K562 (cell line): ENCODE data around the gene CHCHD6. TPM values are rescaled to one million over a fixed set of nuclear protein-coding genes. Genes with fewer than 3 reads are reported as not detected.

Experiments
- ATAC-seq: fragments of 200-7000 bp; cut with Tn5 transposase; 3 replicates; pipeline ENCODE4 v1.9.1; 2020; ENCODE audit warnings: moderate library complexity
- BruUV-seq: library from RNA; stranded (reverse); fragments of 400-500 nt; replicated peaks from 2 replicates; lab custom pipeline; 2021; lab: Mats Ljungman, UMichigan
- CTCF ChIA-PET: fragments of 300-600 bp; formaldehyde crosslinking; extraction: SDS; loops from one replicate; lab custom pipeline; 2021; ENCODE audit warnings: low intra/inter-chr PET ratio; lab: Yijun Ruan, JAX
- POLR2A ChIA-PET: fragments of 300-600, 350-650 bp; sonication (Branson Sonifier 250); formaldehyde crosslinking; extraction: SDS; loops from one replicate; lab custom pipeline; 2021; ENCODE audit warnings: antibody characterized with exemption, inconsistent platforms; lab: Yijun Ruan, JAX
- DNase-seq, 4 experiments: peaks; one replicate each; pipeline versions ENCODE4 v3.0.0 to v3.0.0-alpha.2; 2011 to 2018; ENCODE audit warnings: low spot score in 3 of 4, mixed read lengths in 3 of 4; ENCODE audit errors: extremely low read depth in 1 of 4
- FAIRE-seq: peaks from 2 replicates; lab custom pipeline; 2011; peaks lifted over from hg19 to GRCh38; lab: Jason Lieb, UNC
- H2AFZ ChIP-seq: 2 replicates; pipeline ENCODE4 v1.6.0; 2011; ENCODE audit warnings: low read depth, low read length, control low read depth, inconsistent platforms
- H3K27ac ChIP-seq: fragments of 200-600 bp; 3 replicates; pipeline ENCODE4 v1.8.0; 2011; ENCODE audit warnings: low read depth, mild to moderate bottlenecking, control low read depth, inconsistent platforms, low read length, moderate library complexity, mixed read lengths; ENCODE audit errors: extremely low read depth
- H3K27me3 ChIP-seq, 2 experiments: fragments of 300-600 bp in 1 of 2; 2 replicates in 1 of 2; 3 replicates in 1 of 2; pipeline versions ENCODE4 v1.6.0 to v1.8.0; 2011; ENCODE audit warnings: inconsistent platforms in 2 of 2, low read length in 2 of 2, mild to moderate bottlenecking in 1 of 2, mixed read lengths in 1 of 2, moderate library complexity in 1 of 2; ENCODE audit not compliant: control insufficient read depth in 2 of 2, insufficient read depth in 2 of 2
- H3K36me3 ChIP-seq: fragments of 300-600 bp; 3 replicates; pipeline ENCODE4 v1.8.0; 2011; ENCODE audit warnings: mild to moderate bottlenecking, low read length, inconsistent platforms; ENCODE audit not compliant: control insufficient read depth, insufficient read depth
- H3K4me1 ChIP-seq, 2 experiments: fragments of 200-600 bp in 1 of 2; replicated peaks in 1 of 2; 2 replicates in 1 of 2; 3 replicates in 1 of 2; pipeline versions ENCODE4 v1.5.1 to v1.8.0; 2011; ENCODE audit warnings: inconsistent platforms in 2 of 2, low read length in 2 of 2, mild to moderate bottlenecking in 1 of 2, mixed read lengths in 1 of 2, moderate library complexity in 1 of 2; ENCODE audit not compliant: control insufficient read depth in 2 of 2, insufficient read depth in 2 of 2
- H3K4me2 ChIP-seq: 2 replicates; pipeline ENCODE4 v1.6.1; 2011; ENCODE audit warnings: low read length, control low read depth, inconsistent platforms, mixed read lengths; ENCODE audit not compliant: insufficient read depth
- H3K4me3 ChIP-seq: fragments of 200-600 bp; sonication (generic), shearing (Covaris generic); 2 replicates; pipeline ENCODE4 v1.5.1; 2016; ENCODE audit warnings: control low read depth, inconsistent platforms
- H3K79me2 ChIP-seq: fragments of 200-600 bp; 3 replicates; pipeline ENCODE4 v1.8.0; 2011; ENCODE audit warnings: low read length, inconsistent platforms; ENCODE audit not compliant: control insufficient read depth, insufficient read depth
- H3K9ac ChIP-seq, 2 experiments: 2 replicates each; pipeline versions ENCODE4 v1.6.0 to v1.6.1; 2011; ENCODE audit warnings: low read depth in 2 of 2, low read length in 2 of 2, control low read depth in 1 of 2, inconsistent platforms in 1 of 2, mild to moderate bottlenecking in 1 of 2, mixed read lengths in 1 of 2; ENCODE audit not compliant: insufficient read depth in 1 of 2
- H3K9me1 ChIP-seq: one replicate; pipeline ENCODE4 v1.6.0; 2011; ENCODE audit warnings: inconsistent platforms, mild to moderate bottlenecking, low read length, moderate library complexity; ENCODE audit not compliant: control insufficient read depth, insufficient read depth
- H3K9me3 ChIP-seq: replicated peaks from 2 replicates; pipeline ENCODE4 v1.5.1; 2011; ENCODE audit warnings: low read depth, low read length, inconsistent platforms; ENCODE audit not compliant: control insufficient read depth, insufficient read depth
- H4K20me1 ChIP-seq: replicated peaks from 2 replicates; pipeline ENCODE4 v1.6.1; 2011; ENCODE audit warnings: low read length, inconsistent platforms, mixed read lengths; ENCODE audit not compliant: control insufficient read depth, insufficient read depth
- BRD9 ChIP-seq: fragments of 450-650 bp; IDR thresholded peaks from 2 replicates; pipeline ENCODE4 v1.6.1; 2018; ENCODE audit warnings: low read depth; ENCODE audit not compliant: partially characterized antibody
- CBFA2T2 ChIP-seq: fragments of 450-650 bp; conservative IDR thresholded peaks from 2 replicates; pipeline ENCODE4 v1.6.1; 2017; ENCODE audit warnings: mild to moderate bottlenecking
- CCNT2 ChIP-seq: IDR thresholded peaks from 2 replicates; pipeline ENCODE4 v1.6.1; 2011; ENCODE audit warnings: borderline replicate concordance, low read depth, mild to moderate bottlenecking, moderate library complexity, mixed read lengths, low read length; ENCODE audit not compliant: insufficient read length; ENCODE audit errors: extremely low read depth
- CHCHD3 ChIP-seq: fragments of 250-450 bp; sonication (Bioruptor Pico); IDR thresholded peaks from 2 replicates; pipeline ENCODE4 v2.1.2; 2022; ENCODE audit warnings: mild to moderate bottlenecking
- DMBX1 ChIP-seq: fragments of 250-450 bp; sonication (Bioruptor Pico); IDR thresholded peaks from 2 replicates; pipeline ENCODE4 v1.8.0; 2022; ENCODE audit warnings: inconsistent platforms, mild to moderate bottlenecking, moderate library complexity, borderline replicate concordance
- E2F5 ChIP-seq: sonication (generic); formaldehyde crosslinking; IDR thresholded peaks from 2 replicates; pipeline ENCODE4 v1.8.0; 2022; ENCODE audit warnings: mild to moderate bottlenecking, missing genetic modification reagents
- ELF4 ChIP-seq: fragments of 450-650 bp; formaldehyde crosslinking; IDR thresholded peaks from 2 replicates; pipeline ENCODE4 v1.4.0; 2022; ENCODE audit warnings: missing genetic modification characterization
- EZH2 ChIP-seq: IDR thresholded peaks from 2 replicates; pipeline ENCODE4 v1.6.1; 2012; ENCODE audit warnings: low read depth, mild to moderate bottlenecking, inconsistent platforms, low read length, borderline replicate concordance
- KAT7 ChIP-seq: sonication (generic); formaldehyde crosslinking; IDR thresholded peaks from 2 replicates; pipeline ENCODE4 v1.8.0; 2022; ENCODE audit warnings: missing genetic modification reagents, mild to moderate bottlenecking, borderline replicate concordance
- LCOR ChIP-seq: sonication (generic); formaldehyde crosslinking; IDR thresholded peaks from 2 replicates; pipeline ENCODE4 v1.8.0; 2022; ENCODE audit warnings: mild to moderate bottlenecking, missing genetic modification reagents
- NFE2 ChIP-seq: IDR thresholded peaks from 2 replicates; pipeline ENCODE4 v1.6.1; 2014; ENCODE audit warnings: antibody characterized with exemption, low read depth
- RBM34 ChIP-seq: fragments of 200-400 bp; formaldehyde crosslinking; IDR thresholded peaks from 2 replicates; pipeline ENCODE4 v1.6.1; 2018; ENCODE audit warnings: low read length, borderline replicate concordance; ENCODE audit not compliant: insufficient read depth
- RFX7 ChIP-seq: fragments of 250-450 bp; sonication (Bioruptor Pico); IDR thresholded peaks from 2 replicates; pipeline ENCODE4 v1.5.1; 2021; ENCODE audit warnings: mild to moderate bottlenecking
- RUNX1 ChIP-seq: sonication (generic); IDR thresholded peaks from 2 replicates; pipeline ENCODE4 v1.6.1; 2016; ENCODE audit warnings: antibody characterized with exemption, low read depth
- ZNF589 ChIP-seq: fragments of 200-800 bp; sonication (Bioruptor generic); IDR thresholded peaks from 2 replicates; pipeline ENCODE4 v1.6.1; 2016; ENCODE audit warnings: low read depth, missing genetic modification characterization, missing compliant biosample characterization
- WGBS: fragments of 100-300 bp; shearing (Covaris generic); methylation state at CpG from one replicate; pipeline ENCODE4 v1.1.6; 2016; ENCODE audit warnings: low coverage, mixed read lengths; ENCODE audit not compliant: insufficient coverage; ENCODE audit errors: missing lambda C conversion rate; 5-methylcytosine and 5-hydroxymethylcytosine counted together
- in situ Hi-C: fragments of 300-500 bp; cut with MboI; formaldehyde crosslinking; loops from 4 replicates; pipeline ENCODE4 v1.15.0; 2018; ENCODE audit warnings: inconsistent platforms, mixed read lengths
- intact Hi-C: fragments of 100-400 bp; cut with micrococcal nuclease; formaldehyde crosslinking; loops from 2 replicates; pipeline ENCODE4 v1.14.2; 2022
- polyA plus RNA-seq, 8 experiments: library from polyadenylated mRNA; depleted of rRNA in 4 of 8; stranded (reverse) in 5 of 8; unstranded in 3 of 8; fragments of >200 nt; fragmentation: Nextera tagmentation in 2 of 8; fragmentation: Illumina TruSeq in 1 of 8; extraction: Ambion mirVana in 2 of 8; extraction: Trizol in 1 of 8; gene quantifications; 2 replicates each; pipeline versions ENCODE4 v1.2.1 to v1.2.3, GENCODE V29; 2011 to 2014; ENCODE audit warnings: inconsistent platforms in 1 of 8, missing spikeins in 1 of 8
- total RNA-seq, 7 experiments: library from RNA; depleted of rRNA in 6 of 7; stranded (reverse); fragments of >200 nt in 6 of 7; fragmentation: Illumina TruSeq in 2 of 7; extraction: Trizol in 2 of 7; gene quantifications; 2 replicates each; pipeline versions ENCODE4 v1.2.1 to v1.2.3, GENCODE V29; 2011 to 2021; ENCODE audit warnings: low replicate concordance in 1 of 7
- TF ChIP-seq, protein P1 (sequence below): IDR thresholded peaks from 2 replicates; pipeline ENCODE4 v1.6.1; 2011; ENCODE audit not compliant: insufficient read length; ENCODE audit errors: extremely low read depth

CHCHD6 gene
- total and polyA plus RNA-seq, 9 of the 15 experiments (the other 6 are each of a cell fraction or from before 2014, with no cell fraction given), result 4.6 to 18.6 (median 10.9) TPM

DNA sequence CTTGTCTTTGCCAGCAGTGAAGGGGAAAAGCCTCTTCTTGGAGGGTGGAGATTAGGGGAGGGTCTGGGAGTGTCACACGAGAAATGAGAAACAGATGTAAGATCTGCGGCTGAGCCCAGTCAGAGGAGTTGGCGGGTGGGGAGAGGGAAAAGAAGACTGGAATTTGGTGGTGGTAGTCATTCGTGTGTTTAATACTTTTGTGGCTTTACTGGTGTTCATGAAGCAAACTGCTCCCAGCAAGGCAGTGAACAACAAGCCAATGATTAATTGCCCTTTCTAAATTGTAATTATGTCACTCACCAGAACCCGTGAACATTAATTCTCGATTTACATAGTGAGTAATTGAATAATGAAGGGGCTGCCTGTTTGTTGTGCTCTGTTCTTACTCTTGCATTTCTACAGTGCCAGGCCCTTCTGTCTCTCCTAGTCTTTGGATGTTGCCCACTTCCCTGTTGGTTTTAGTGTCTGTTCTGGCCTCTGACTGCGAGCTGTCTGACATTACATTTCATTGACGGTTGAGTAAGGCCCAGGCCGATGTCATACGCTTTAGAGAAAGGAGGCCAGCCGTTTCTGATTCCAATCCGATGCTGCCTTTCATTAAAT, 78.0 kb downstream of the CHCHD6 start:
- H3K4me1 ChIP-seq, result peaks cover 0 to 13% of the 10 kb centered on the region in 2 experiments; a peak in 2 of 5 replicates
- no peaks in the 10 kb centered on the region for H4K20me1 ChIP-seq
- no peak for ATAC-seq
- CTCF ChIA-PET, result no interaction called here
- H3K9ac ChIP-seq, result no peak overlapping the region
- intact Hi-C loops, result no loop called here
- TF ChIP-seq ELF4 (no peak), ZNF589 (CRISPR knock-in tag) (no peak), EZH2 (no peak), LCOR (no peak), CBFA2T2 (no peak), RBM34 (no peak), RUNX1 (no peak), KAT7 (CRISPR knock-in tag) (no peak), DMBX1 (no peak), RFX7 (no peak), BRD9 (no peak), NFE2 (no peak), E2F5 (CRISPR knock-in tag) (no peak), CCNT2 (no peak), CHCHD3 (CRISPR knock-in tag) (no peak)
- TF ChIP-seq, protein P1, sequence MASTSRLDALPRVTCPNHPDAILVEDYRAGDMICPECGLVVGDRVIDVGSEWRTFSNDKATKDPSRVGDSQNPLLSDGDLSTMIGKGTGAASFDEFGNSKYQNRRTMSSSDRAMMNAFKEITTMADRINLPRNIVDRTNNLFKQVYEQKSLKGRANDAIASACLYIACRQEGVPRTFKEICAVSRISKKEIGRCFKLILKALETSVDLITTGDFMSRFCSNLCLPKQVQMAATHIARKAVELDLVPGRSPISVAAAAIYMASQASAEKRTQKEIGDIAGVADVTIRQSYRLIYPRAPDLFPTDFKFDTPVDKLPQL, result no peak
- no peaks in the 10 kb centered on the region for H3K79me2 ChIP-seq
- WGBS, result 81% methylated on average over 5 of the region's 12 CpGs
- in situ Hi-C loops, result no loop called here
- no peak overlapping the region for H3K4me3 ChIP-seq
- H3K27me3 ChIP-seq, result no peaks in the 10 kb centered on the region
- no peak for FAIRE-seq
- POLR2A ChIA-PET, result no interaction called here
- DNase-seq, result no peak
- H3K9me3 ChIP-seq, result no peaks in the 10 kb centered on the region
- no TSS peak for BruUV-seq
- H3K27ac ChIP-seq, result no peak overlapping the region
- no peak overlapping the region for H2AFZ ChIP-seq
- H3K36me3 ChIP-seq, result no peaks in the 10 kb centered on the region
- H3K9me1 ChIP-seq, result no peaks in the 10 kb centered on the region
- no peak overlapping the region for H3K4me2 ChIP-seq
